Fibroblast of villous mesenchyme (primary cell): ENCODE results near the gene BMP7. TPM values are rescaled to one million over a fixed set of nuclear protein-coding genes. Genes with fewer than 3 reads are reported as not detected.

Experiments used
- DNase-seq: peaks from one replicate; pipeline ENCODE4 v3.0.0-alpha.2; 2010; ENCODE audit warnings: low read depth
- H3K4me3 ChIP-seq: 2 replicates; pipeline ENCODE4 v1.5.1; 2011; ENCODE audit warnings: low read depth, mild to moderate bottlenecking, low read length
- total RNA-seq: library from RNA; depleted of rRNA; stranded (reverse); fragments of >200 nt; gene quantifications from 2 replicates; pipeline ENCODE4 v1.2.3, GENCODE V29; 2012
- TF ChIP-seq, protein P1 (sequence below): IDR thresholded peaks from 2 replicates; pipeline ENCODE4 v1.5.1; 2012; ENCODE audit warnings: low read depth, mild to moderate bottlenecking, low read length; ENCODE audit not compliant: insufficient read depth

Gene BMP7
- total RNA-seq, 1 donor, result not detected

DNA sequence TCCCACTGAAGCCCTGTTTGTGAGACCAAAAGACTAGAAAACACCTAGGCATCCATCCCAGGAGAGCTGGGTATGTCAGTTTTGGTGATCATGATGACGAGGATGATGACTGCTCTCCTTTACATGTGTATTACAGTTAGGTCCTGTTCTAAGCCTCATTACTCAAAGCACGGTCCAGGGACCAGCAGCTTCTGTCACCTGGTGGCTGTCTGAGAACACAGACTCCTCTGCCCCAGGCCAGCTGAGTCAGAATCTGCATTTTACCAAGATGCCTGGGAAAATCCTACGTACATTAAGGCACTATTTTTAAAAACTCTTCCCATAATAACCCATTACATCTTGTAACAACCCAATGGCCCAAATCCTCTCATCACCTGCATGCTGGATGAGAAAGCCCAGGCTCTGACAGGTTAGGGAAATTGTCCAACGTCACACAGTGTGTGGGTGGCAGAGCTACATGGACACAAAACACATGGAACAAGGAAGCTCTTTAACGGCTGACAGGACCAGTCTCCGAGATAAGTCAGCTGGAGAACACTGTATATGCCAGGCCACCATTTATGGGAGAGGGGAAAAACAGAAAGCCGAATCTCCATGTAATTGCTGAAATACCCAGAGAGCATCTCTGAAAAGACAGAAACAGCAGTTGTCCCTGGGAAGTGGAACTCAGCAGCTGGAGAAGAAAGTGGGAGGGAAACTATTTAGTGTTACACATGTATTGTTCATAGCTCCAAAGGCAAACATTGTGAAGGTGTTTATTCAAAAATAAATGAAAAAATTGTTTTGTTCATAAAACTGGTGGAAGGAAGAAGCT, 65.4 kb downstream of the BMP7 start:
- no peak overlapping the region for H3K4me3 ChIP-seq
- TF ChIP-seq, protein P1, sequence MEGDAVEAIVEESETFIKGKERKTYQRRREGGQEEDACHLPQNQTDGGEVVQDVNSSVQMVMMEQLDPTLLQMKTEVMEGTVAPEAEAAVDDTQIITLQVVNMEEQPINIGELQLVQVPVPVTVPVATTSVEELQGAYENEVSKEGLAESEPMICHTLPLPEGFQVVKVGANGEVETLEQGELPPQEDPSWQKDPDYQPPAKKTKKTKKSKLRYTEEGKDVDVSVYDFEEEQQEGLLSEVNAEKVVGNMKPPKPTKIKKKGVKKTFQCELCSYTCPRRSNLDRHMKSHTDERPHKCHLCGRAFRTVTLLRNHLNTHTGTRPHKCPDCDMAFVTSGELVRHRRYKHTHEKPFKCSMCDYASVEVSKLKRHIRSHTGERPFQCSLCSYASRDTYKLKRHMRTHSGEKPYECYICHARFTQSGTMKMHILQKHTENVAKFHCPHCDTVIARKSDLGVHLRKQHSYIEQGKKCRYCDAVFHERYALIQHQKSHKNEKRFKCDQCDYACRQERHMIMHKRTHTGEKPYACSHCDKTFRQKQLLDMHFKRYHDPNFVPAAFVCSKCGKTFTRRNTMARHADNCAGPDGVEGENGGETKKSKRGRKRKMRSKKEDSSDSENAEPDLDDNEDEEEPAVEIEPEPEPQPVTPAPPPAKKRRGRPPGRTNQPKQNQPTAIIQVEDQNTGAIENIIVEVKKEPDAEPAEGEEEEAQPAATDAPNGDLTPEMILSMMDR, result no peak
- DNase-seq, result no peak

DNA sequence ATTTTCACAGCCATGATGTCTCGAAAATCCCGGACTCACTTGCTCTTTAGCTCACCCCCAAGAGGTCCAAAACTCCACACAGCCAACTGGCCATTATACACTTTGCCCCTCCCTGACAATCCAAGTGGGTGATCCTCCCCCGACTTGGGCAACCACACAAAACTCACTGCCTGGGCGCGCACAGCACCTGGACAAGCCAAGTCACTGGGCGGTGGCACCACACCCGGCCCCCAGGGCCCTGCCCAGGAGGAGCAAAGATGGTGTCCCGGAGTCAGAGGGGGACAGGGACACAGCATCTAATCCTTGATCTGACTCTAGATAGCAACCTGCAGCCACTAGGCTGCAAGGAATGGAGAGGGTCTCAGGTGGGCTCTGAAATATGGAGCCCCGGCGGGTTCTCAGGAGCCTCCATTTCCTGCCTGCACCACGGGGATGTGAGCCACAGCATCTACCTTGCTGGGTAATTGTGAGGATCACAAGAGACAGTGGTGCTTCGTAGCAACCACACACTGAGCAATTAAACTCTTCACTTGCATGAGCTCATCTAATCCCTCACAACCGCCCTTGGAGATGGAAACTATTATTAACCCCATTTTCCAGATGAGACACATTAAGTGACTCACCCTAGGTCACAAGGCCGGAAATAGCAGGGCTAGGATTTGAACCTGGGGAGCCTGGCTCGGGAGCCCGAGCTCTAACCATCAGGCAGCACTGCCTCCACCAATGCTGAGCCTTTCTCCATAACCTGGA, 66.6 kb downstream of the BMP7 start:
- DNase-seq, result no peak
- TF ChIP-seq, protein P1, result no peak
- H3K4me3 ChIP-seq, result no peak overlapping the region

DNA sequence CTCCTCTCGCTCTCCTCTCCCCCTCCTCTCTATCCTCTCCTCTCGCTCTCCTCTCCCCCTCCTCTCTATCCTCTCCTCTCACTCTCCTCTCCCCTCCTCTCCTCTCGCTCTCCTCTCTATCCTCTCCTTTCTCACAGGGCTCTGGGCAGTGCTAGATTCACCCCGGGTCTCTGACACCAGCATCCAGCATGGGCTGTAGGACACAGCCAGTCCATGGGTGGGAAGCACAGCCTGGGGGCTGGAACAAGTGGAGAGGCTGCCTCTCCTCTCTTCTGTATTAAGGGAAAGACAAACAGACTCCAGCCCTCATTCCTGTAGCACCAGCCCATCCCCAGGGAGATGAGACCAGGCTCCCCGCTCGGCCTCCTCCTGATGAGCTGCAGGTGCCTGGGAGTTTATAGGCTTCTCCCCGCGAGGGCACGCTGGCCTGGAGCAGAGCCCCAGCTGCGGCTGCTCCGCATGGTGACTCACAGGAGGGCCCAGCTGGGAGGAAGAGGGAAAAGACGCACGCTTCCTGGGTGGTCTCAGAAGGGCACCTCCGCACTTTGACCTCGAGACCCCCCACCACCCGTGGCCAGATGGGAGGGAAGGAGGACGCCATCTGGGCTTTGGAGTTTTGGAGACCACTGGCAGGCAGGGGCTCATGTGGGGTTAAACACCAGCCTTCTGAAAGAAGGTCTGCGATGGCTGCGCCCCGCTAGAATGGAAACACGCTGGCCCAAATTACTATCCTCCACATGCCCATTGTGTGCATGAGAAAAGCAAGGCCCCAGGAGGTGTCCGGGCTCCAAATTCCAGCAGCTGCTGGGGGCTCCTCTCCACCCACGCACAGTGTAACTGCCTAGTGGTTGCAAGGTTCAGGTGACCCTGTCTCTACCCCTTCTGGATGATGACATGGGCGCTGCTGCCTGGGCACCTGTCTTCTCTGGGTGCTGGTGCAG, 68.0 kb downstream of the BMP7 start:
- peak; percentile 10 for DNase-seq
- TF ChIP-seq, protein P1, result no peak
- no peak overlapping the region for H3K4me3 ChIP-seq

DNA sequence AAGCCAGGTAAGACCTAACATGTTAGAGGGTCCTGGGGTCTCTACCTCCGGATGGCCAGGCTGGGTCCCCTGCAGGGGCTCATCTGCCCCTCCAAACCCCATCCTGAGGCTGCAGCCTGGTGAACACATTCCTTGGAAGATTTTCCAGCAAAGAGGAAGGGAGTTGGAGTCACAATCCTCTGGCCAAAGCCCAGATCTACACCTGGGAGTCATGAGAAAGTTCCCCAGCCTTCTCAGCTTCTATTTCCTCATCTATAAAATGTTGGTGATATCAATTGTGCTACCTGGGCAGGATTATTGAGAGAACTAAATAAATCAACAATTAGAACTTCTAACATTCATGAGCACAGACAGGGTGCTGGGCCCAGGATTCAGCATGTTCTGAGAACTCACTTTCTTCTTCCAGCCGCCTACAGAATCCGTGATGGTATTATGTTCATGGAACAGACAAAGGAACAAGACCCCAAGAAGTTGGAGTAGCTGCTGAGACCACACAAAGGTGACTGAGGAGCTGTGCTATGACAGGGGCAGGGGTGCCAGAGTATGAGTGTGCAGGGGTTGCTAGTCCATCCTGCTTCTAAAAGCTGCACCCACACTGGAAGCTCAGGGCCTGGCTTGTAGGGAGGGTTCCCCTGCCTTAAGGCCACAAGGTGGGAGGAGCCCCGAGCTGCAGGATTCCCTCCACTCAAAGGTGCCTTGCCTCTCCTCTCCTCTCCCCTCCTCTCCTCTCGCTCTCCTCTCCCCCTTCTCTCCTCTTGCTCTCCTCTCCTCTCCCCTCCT, 68.9 kb downstream of the BMP7 start:
- TF ChIP-seq, protein P1, result no peak
- no peak overlapping the region for H3K4me3 ChIP-seq
- no peak for DNase-seq

DNA sequence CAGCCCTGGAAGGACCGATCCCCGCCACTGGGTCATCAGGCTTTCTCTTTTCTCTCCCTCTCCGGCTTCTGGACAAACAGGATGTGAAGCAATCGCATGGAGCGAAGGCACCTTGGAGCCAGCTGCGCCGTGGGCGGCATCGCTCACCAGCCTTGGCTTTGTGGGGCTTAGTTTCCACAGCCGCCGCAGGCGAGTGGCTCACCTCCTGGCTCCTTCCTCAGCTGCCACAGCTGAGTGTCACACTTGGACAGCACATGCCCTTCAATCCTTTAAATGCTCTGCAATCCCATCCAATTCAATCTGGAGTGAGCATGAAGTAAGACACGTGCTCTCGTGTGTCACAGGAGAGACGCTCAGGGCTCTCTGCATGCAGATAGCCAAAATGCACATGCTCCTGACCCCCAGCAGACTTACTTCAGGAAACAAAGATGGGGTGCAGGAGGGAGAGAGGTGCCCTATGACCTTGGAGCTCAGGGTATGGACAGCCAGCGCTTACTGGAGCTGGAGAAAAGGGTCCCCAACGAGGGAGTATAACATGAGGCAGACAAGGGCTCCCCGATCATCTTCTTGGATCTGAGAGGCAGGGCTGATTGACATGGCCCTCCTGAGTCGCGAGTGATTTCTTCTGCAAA, 70.9 kb downstream of the BMP7 start:
- no peak overlapping the region for H3K4me3 ChIP-seq
- TF ChIP-seq, protein P1, result no peak
- DNase-seq, result peak; percentile 43
